Parathyroid adenoma (tissue), 2 donors: ENCODE results near the gene ZNF598.

Experiments used
- H2AFZ ChIP-seq: fragments of 300-600 bp; sonication (generic); one replicate; pipeline ENCODE4 v1.7.0; 2017; ENCODE audit warnings: antibody characterized with exemption, mild to moderate bottlenecking
- H3K27ac ChIP-seq: fragments of 300-600 bp; sonication (generic); one replicate; pipeline ENCODE4 v1.7.0; 2017
- H3K27me3 ChIP-seq: fragments of 300-600 bp; sonication (generic); one replicate; pipeline ENCODE4 v1.7.0; 2017; ENCODE audit warnings: low read length; ENCODE audit not compliant: control insufficient read depth, insufficient read depth
- H3K36me3 ChIP-seq: fragments of 300-600 bp; sonication (generic); one replicate; pipeline ENCODE4 v1.7.0; 2017; ENCODE audit warnings: low read length; ENCODE audit not compliant: control insufficient read depth, insufficient read depth
- H3K4me1 ChIP-seq: fragments of 300-600 bp; sonication (generic); one replicate; pipeline ENCODE4 v1.7.0; 2017; ENCODE audit warnings: control low read depth
- H3K4me2 ChIP-seq: fragments of 300-600 bp; sonication (generic); one replicate; pipeline ENCODE4 v1.7.0; 2017; ENCODE audit warnings: low read length
- H3K4me3 ChIP-seq: fragments of 300-600 bp; sonication (generic); one replicate; pipeline ENCODE4 v1.7.0; 2017; ENCODE audit warnings: low read depth, low read length
- H3K79me2 ChIP-seq: fragments of 300-600 bp; sonication (generic); one replicate; pipeline ENCODE4 v1.7.0; 2017; ENCODE audit warnings: control low read depth
- H3K9ac ChIP-seq: fragments of 300-600 bp; sonication (generic); one replicate; pipeline ENCODE4 v1.7.0; 2017; ENCODE audit warnings: mild to moderate bottlenecking
- H3K9me3 ChIP-seq: fragments of 300-600 bp; sonication (generic); one replicate; pipeline ENCODE4 v1.7.0; 2017; ENCODE audit warnings: low read length; ENCODE audit not compliant: control insufficient read depth
- CTCF ChIP-seq: fragments of 300-600 bp; sonication (generic); IDR thresholded peaks from one replicate; pipeline ENCODE4 v1.7.0; 2017; ENCODE audit warnings: antibody characterized with exemption, mild to moderate bottlenecking
- donor health status: primary hyperparathyroidism.

ZNF598 gene

GRCh38 chr16:1974157-1975070 lies 35.2 kb downstream of the ZNF598 start:
- H3K9ac ChIP-seq: no peak overlapping the region
- no peaks in the 10 kb centered on the region for H3K36me3 ChIP-seq
- TF ChIP-seq CTCF: no peak
- H3K27me3 ChIP-seq: no peaks in the 10 kb centered on the region
- peaks cover 9% of the 10 kb centered on the region for H3K79me2 ChIP-seq
- H3K27ac ChIP-seq: no peak overlapping the region
- H3K4me3 ChIP-seq: no peak overlapping the region
- no peak overlapping the region for H2AFZ ChIP-seq
- H3K4me2 ChIP-seq: no peak overlapping the region
- H3K9me3 ChIP-seq: no peaks in the 10 kb centered on the region
- H3K4me1 ChIP-seq: peaks cover 2% of the 10 kb centered on the region

GRCh38 chr16:1973461-1974156 lies 36.0 kb downstream of the ZNF598 start:
- H3K4me3 ChIP-seq: no peak overlapping the region
- H3K9ac ChIP-seq: no peak overlapping the region
- no peak overlapping the region for H2AFZ ChIP-seq
- H3K79me2 ChIP-seq: peaks cover 9% of the 10 kb centered on the region
- peaks cover 2% of the 10 kb centered on the region for H3K4me1 ChIP-seq
- no peaks in the 10 kb centered on the region for H3K27me3 ChIP-seq
- H3K9me3 ChIP-seq: no peaks in the 10 kb centered on the region
- no peak overlapping the region for H3K27ac ChIP-seq
- no peaks in the 10 kb centered on the region for H3K36me3 ChIP-seq
- no peak overlapping the region for H3K4me2 ChIP-seq
- TF ChIP-seq CTCF: no peak

- Histone ChIP-seq H3K27me3 (no peaks in the 10 kb centered on the region), H3K9ac (peak overlapping the region; percentile 91), H3K36me3 (no peaks in the 10 kb centered on the region), H3K4me2 (peak overlapping the region; percentile 100), H3K4me3 (peak overlapping the region; percentile 98), H3K27ac (no peak overlapping the region), H3K9me3 (no peaks in the 10 kb centered on the region), H2AFZ (peak overlapping the region; percentile 100), H3K79me2 (peaks cover 9% of the 10 kb centered on the region), H3K4me1 (peaks cover 2% of the 10 kb centered on the region)
- TF ChIP-seq CTCF: no peak
Observed at GRCh38 chr16:1972490-1972877, 37.1 kb downstream of the ZNF598 start.

- Histone ChIP-seq H2AFZ (peak within 1 kb of the TSS; percentile 100), H3K36me3 (no peaks in the 10 kb centered on the region), H3K4me1 (peaks cover 2% of the 10 kb centered on the region), H3K27me3 (no peaks in the 10 kb centered on the region), H3K9me3 (no peaks in the 10 kb centered on the region), H3K4me2 (peak within 1 kb of the TSS; percentile 100), H3K9ac (peak within 1 kb of the TSS; percentile 91), H3K27ac (peak within 1 kb of the TSS; percentile 80), H3K4me3 (peak within 1 kb of the TSS; percentile 98), H3K79me2 (peaks cover 9% of the 10 kb centered on the region)
- TF ChIP-seq CTCF: no peak
Observed at GRCh38 chr16:1971796-1972489, 37.7 kb downstream of the ZNF598 start, which contains the start of gene TBL3. TSS of gene TBL3 (plus strand) at chr16:1972053. CDS start at chr16:1972165, 112 bp downstream.
